Fibroblast of skin of right quadriceps (primary cell): ENCODE results near the gene HMGCS2.

ENCODE experiments used
- DNase-seq: peaks from one replicate; pipeline ENCODE4 v3.0.0-alpha.2; 2013

HMGCS2 gene

GRCh38 chr1:119768778-119769177 lies at the start of gene HMGCS2:
TSS of gene HMGCS2 (minus strand) at chr1:119768905. CDS start at chr1:119768844, 61 bp downstream.
- DNase-seq, result no peak

GRCh38 chr1:119818181-119818580 lies 49.5 kb upstream of the HMGCS2 start:
- DNase-seq, result no peak

DNA sequence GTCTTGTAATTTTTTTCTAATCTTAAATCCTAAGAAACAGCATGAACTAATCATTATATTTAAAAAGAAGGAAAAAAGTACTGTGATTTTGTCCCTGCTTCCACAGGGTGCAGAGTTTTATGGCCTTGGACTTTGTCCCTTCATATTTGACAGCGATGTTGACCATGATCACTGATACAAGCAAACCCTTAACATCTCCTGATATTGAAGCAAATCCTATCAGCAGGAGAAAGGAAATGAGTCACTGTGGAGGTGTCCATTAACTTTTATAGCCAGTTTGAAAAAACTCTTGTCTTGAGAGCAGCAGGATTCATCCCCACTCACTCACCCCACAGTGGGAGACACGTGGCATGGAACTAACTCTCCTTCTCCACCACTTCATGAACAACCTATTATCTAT lies 47.7 kb upstream of the HMGCS2 start:
- peak; percentile 15 for DNase-seq

DNA sequence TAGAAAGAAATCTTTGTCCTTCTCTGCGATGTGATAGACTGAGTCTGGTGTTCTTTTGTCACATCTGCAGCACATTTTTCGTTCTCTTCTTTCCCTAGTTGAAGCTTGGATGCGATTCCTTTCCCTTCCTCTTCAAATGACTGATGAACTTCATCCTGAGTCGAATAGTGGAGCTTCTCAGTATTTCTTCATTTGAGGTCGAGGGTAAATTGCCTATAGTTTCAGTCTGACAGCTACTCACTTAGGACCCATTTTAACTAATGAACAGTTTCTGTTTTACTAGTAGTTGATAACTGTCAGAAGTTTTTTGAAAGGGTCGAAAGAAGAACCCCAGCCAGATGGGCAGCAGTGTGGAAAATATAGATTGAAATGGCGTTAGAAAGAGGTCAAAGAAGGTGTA lies 47.2 kb upstream of the HMGCS2 start:
- DNase-seq, result no peak

DNA sequence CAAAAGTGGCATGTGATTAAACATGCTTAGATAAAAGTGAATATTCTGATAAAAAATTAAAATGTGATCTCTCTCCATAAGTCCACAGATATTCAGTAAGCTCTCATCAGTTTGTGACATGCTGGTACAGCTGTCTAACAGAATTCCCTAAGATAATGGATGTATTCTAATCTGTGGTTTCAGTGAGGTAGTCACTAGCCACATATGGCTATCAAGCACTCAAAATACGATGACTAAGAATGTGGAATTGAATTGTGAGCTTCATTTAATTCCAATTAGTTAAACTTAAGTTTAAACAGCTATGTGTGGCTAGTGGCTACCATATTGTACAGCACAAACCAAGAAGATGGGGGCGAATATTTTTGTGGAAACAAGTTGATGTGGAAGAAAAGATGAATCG lies 46.7 kb upstream of the HMGCS2 start:
- DNase-seq, result peak; percentile 61

- no peak for DNase-seq
Measured at GRCh38 chr1:119814288-119814687, 45.6 kb upstream of the HMGCS2 start.

- DNase-seq, result no peak
Measured at GRCh38 chr1:119811985-119812557, 43.4 kb upstream of the HMGCS2 start.

GRCh38 chr1:119811387-119811786 lies 42.7 kb upstream of the HMGCS2 start, which contains the start of gene REG4:
TSS of gene REG4 (minus strand) at chr1:119811460. CDS start at chr1:119808769, 2,691 bp downstream.
- no peak for DNase-seq

GRCh38 chr1:119808972-119809550 lies 40.4 kb upstream of the HMGCS2 start:
- DNase-seq, result peak; percentile 56

DNA sequence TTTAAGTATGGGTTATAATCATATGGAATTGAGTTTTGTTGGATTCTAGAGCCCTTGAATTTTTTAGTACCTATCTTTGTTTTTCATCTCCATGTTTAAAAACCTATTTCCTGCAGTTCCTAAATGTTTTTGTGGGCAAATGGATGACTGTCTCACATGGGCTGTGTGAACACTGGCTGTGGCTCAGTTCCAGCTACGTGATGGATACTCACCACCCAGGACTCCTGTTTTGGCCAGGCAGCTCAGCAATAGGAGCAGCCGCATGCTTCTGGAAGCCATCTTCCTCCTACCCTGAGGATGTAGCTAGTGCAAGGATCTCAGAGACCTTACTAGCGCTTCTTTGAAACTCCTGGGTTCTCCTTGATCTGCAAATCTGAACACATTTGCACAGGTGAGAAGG lies 39.8 kb upstream of the HMGCS2 start:
- peak; percentile 13 for DNase-seq

DNA sequence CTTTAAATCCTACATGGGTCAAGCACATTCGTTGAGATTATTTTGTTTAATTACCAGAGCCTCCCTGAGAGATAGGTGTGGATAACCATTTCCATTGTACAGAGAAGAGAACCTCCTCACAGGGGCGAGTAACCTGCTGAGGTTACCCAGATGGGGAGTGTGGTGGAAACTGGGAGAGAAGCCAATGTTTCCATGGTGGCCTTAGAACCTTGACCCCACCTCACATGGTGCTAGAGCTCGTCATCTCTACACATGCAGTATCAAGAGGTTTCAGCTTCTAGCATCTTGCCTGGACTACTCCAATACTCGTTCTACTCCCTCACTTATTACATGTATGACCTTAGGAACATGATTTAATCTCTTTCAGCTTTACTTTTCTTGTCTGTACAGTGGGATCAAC lies 37.8 kb upstream of the HMGCS2 start:
- DNase-seq, result no peak

DNA sequence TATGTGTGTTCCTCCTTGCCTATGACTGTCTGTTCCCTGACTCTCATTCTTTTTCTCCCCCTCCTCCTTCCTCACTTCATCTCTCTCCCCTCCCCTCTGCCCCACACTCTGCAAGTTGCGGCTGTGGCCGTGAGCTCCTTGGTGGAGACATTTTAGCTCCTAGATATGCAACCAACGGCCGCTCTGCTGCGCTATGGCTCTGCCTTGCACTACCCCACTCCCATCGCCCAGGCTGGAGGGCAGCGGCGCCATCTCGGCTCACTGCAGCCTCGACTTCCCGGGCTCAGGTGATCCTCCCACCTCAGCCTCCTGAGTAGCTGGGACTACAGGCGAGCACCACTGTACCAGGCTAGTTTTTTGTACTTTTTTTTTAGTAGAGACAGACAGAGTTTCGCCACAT lies 37.0 kb upstream of the HMGCS2 start:
- no peak for DNase-seq

GRCh38 chr1:119805247-119805646 lies 36.5 kb upstream of the HMGCS2 start:
- no peak for DNase-seq

DNA sequence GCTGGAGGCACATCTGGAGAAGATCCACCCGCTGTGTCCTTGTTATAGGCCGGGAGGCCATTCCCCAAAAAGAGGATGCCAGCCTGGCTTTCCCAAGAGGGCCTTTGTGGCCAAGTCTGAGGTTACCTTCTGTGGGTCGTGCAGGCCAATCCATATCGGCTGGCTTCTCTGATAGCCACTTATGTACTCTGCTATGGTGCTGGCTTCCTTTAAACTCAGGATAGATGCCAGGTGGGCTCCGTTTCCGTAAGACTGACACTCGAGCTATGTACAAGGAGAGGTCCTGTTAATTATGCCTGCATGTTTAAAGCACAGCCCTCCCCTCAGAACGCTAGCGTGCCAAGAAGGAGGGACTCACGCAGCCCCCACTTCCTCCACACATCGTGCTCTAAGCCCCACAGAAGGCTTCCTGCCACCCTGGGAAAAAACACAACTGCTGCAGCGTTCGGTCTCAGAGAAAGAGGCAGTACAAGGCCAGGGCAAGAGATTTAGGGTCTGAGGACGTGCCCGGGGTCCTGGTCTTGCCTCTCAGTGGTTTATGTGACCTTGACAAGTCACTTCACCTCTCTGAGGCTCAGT lies 31.0 kb upstream of the HMGCS2 start:
- DNase-seq, result no peak

- DNase-seq, result no peak
Measured at GRCh38 chr1:119799003-119799402, 30.3 kb upstream of the HMGCS2 start.

DNA sequence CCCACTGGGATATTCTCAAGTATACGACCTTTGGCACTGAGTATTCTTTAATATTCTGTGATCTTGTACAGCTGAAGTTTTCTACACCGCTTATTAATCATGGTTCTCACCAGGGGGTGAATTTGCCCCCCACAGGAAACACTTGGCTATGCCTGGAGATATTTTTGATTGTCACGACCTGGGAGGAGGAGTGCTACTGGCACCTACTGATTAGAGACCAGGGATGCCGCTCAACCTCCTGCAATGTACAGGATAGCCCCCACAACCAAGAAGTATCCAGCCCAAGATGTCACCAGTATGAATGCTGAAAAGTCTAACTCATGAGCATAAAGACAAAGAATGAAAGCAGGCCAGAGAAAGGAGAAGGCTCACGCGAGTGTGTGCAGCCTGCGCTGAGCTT lies 28.9 kb upstream of the HMGCS2 start:
- DNase-seq, result no peak

DNA sequence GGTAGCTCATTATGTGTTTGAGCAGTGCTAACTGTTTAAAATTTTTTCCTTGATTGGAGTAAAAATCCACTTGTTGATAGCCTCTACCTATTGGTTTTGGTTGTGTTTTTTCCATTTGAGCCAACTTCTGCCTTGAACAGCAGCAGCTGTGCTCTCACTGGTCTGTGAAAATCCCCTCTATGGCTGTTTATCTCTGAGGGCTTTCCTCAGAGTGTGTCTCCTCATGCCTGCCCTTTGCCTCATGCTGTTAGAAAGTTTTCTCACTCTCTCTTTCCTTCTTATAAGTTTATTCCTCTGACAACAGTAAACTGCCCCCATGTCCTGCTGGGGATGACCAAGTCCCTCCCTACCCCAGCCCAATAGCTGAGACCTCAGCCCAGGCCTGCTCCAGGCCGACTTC lies 28.5 kb upstream of the HMGCS2 start:
- no peak for DNase-seq

DNA sequence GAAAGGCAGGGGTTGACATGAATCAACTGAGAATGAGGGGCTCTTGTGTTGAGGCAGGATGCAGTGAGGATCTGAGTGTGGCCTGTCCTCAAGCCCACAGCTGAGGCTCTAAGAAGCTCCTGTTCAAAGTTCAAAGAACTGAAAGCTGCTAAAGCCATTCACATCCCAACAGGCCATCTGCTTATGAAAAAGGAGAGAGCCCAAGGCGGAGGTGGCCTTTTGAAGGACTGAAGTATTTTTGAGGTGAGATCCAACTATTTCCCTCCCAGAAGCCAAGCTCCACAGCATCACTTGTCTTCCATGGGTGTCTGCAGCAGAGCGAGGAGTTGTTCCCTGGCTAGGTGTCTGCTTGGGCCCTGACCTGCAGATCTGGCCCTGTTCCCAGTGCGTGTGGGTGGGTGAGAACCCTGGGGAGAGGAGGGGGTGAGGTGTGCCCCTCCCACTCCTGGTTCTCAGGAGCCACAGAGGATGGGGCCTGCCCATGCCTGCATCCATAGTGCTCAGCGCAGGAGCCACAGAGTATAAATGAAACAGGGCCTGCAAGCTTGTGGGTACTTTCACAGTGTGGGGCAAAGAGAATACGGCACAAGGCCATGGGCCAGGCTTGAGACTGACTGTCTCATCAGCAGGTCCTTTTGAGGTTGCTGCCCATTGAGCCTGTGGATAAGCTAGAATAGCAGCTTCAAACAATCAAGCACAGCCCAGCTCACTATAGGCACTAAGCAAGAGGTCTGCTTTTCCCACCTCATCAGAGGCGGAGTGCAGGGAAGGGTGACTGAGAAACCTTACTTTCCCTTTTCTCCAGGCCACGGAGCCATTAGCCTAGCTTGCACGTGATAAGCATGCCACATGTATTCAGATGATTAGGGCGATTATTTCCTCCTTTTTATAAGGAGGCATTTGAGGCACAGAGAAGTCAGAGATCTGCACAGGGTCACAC lies 26.8 kb upstream of the HMGCS2 start:
- DNase-seq, result no peak

DNA sequence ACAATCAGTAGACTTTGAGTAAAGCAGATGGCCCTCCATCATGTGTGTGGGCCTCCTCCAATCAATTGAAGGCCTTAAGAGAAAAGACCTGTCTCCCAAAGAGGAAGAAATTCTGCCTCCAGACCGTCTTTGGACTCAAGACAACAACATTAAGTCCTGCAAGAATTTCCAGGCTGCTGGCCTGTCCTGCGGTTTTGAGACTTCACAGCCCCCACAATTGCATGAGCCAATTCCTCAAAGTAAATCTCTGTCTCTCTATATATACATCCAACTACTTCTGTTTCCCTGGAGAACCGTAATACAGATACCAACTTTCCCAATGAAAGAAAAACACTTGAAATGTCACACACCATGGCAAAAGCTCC lies 26.2 kb upstream of the HMGCS2 start:
- peak; percentile 37 for DNase-seq

DNA sequence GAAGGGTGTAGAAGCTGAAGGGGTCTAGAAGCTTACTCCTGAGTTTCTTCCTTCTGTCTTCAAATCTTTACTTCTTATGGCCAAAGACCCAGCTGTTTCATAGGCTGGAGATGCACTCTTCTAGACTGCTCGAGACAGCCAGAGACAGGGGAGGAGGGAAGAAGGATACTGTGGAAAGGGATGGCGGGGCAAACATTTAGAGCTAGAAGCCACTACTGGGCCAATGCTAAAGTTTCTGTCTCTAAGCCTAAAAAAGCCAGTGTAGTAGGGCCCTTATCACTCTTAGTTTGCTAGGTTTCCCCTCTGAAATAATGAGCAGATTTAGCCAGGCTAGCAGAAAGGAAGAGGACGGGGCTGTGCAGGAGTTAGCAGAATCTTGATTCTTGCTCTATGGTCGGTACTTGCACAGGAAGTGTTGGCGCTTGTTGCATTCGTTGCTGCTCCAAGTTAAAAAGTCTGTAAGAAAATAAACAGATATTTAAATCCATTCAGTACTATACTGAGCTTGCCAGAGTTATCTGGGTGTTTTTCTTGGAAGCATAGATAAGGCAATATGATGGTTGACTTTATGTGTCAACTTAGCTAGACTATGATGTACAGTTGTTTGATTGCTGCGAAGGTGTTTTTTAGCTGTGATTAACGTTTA lies 25.6 kb upstream of the HMGCS2 start:
- DNase-seq, result no peak

GRCh38 chr1:119791377-119791776 lies 22.7 kb upstream of the HMGCS2 start:
- DNase-seq, result no peak

- no peak for DNase-seq
Measured at GRCh38 chr1:119790451-119791198, 21.9 kb upstream of the HMGCS2 start.
